Endothelial cell of umbilical vein (primary cell): ENCODE data around the gene ANKK1. TPM values are rescaled to one million over a fixed set of nuclear protein-coding genes. Genes with fewer than 3 reads are reported as not detected.

ENCODE experiments used
- BruUV-seq: library from RNA; stranded (reverse); fragments of 400-500 nt; replicated peaks from 2 replicates; lab custom pipeline; 2021; lab: Mats Ljungman, UMichigan
- CTCF ChIA-PET: fragments of 300-600, 350-600 bp; sonication (Branson Sonifier 250); formaldehyde crosslinking; loops from one replicate; lab custom pipeline; 2021; ENCODE audit warnings: antibody characterized with exemption, inconsistent platforms; lab: Charles Lee
- POLR2A ChIA-PET: fragments of 300-600, 350-600 bp; sonication (Branson Sonifier 250); formaldehyde crosslinking; loops from one replicate; lab custom pipeline; 2021; ENCODE audit warnings: antibody characterized with exemption, inconsistent platforms; lab: Charles Lee
- DNase-seq: peaks from one replicate; pipeline ENCODE4 v3.0.0-alpha.2; 2011; ENCODE audit warnings: low read depth, low spot score
- FAIRE-seq: peaks from 2 replicates; lab custom pipeline; 2011; peaks lifted over from hg19 to GRCh38; lab: Jason Lieb, UNC
- H2AFZ ChIP-seq: 2 replicates; pipeline ENCODE4 v1.6.0; 2012; ENCODE audit warnings: low read depth, low read length, control low read depth, inconsistent platforms
- H3K27ac ChIP-seq: 2 replicates; pipeline ENCODE4 v1.5.1; 2011; ENCODE audit warnings: low read depth, mild to moderate bottlenecking, control low read depth, low read length, moderate library complexity; ENCODE audit not compliant: insufficient read depth
- H3K27me3 ChIP-seq, 2 experiments: 2 replicates each; pipeline versions ENCODE4 v1.6.0 to v1.6.1; 2011; ENCODE audit warnings: low read length in 2 of 2, mixed read lengths in 1 of 2; ENCODE audit not compliant: control insufficient read depth in 2 of 2, insufficient read depth in 2 of 2
- H3K36me3 ChIP-seq, 2 experiments: 2 replicates in 1 of 2; 3 replicates in 1 of 2; pipeline ENCODE4 v1.5.1; 2011; ENCODE audit warnings: low read length in 2 of 2, mild to moderate bottlenecking in 1 of 2, moderate library complexity in 1 of 2; ENCODE audit not compliant: control insufficient read depth in 2 of 2, insufficient read depth in 2 of 2; ENCODE audit errors: extremely low read depth in 1 of 2
- H3K4me1 ChIP-seq: 3 replicates; pipeline ENCODE4 v1.5.1; 2011; ENCODE audit warnings: mild to moderate bottlenecking, low read length; ENCODE audit not compliant: control insufficient read depth, insufficient read depth; ENCODE audit errors: extremely low read depth
- H3K4me2 ChIP-seq: 2 replicates; pipeline ENCODE4 v1.6.1; 2011; ENCODE audit warnings: low read length, control low read depth, mixed read lengths; ENCODE audit not compliant: insufficient read depth
- H3K4me3 ChIP-seq, 3 experiments: fragments of 200-600 bp in 1 of 3; sonication (generic), shearing (Covaris generic) in 1 of 3; replicated peaks in 1 of 3; 2 replicates each; pipeline ENCODE4 v1.5.1; 2011 to 2016; ENCODE audit warnings: control low read depth in 3 of 3, low read length in 3 of 3, mild to moderate bottlenecking in 2 of 3, inconsistent platforms in 1 of 3, low read depth in 1 of 3, moderate library complexity in 1 of 3; ENCODE audit not compliant: insufficient read depth in 1 of 3
- H3K79me2 ChIP-seq: 2 replicates; pipeline ENCODE4 v1.6.0; 2012; ENCODE audit warnings: low read length, inconsistent platforms; ENCODE audit not compliant: control insufficient read depth, insufficient read depth
- H3K9ac ChIP-seq: replicated peaks from 2 replicates; pipeline ENCODE3; 2011; ENCODE audit warnings: low read length, control low read depth; ENCODE audit not compliant: insufficient read depth; ENCODE audit errors: extremely low read depth
- H3K9me1 ChIP-seq: replicated peaks from 3 replicates; pipeline ENCODE4 v1.6.0; 2011; ENCODE audit warnings: mild to moderate bottlenecking, low read length; ENCODE audit not compliant: control insufficient read depth, insufficient read depth; ENCODE audit errors: extremely low read depth
- H3K9me3 ChIP-seq: replicated peaks from 2 replicates; pipeline ENCODE4 v1.5.1; 2012; ENCODE audit warnings: low read length, inconsistent platforms; ENCODE audit not compliant: control insufficient read depth, insufficient read depth
- H4K20me1 ChIP-seq: replicated peaks from 2 replicates; pipeline ENCODE3; 2011; ENCODE audit warnings: mild to moderate bottlenecking, low read length; ENCODE audit not compliant: control insufficient read depth, insufficient read depth; ENCODE audit errors: extremely low read depth
- CTCF ChIP-seq, 2 donors: IDR thresholded peaks; 1 replicate in 1 of 2; 2 replicates in 1 of 2; pipeline ENCODE4 v1.5.1; 2011; ENCODE audit warnings: low read length in 2 of 2, mild to moderate bottlenecking in 2 of 2, moderate library complexity in 2 of 2, control low read depth in 1 of 2, inconsistent platforms in 1 of 2, low read depth in 1 of 2; ENCODE audit not compliant: insufficient read depth in 1 of 2; ENCODE audit errors: extremely low read depth in 1 of 2
- EZH2 ChIP-seq: IDR thresholded peaks from 2 replicates; pipeline ENCODE4 v1.6.1; 2012; ENCODE audit warnings: borderline replicate concordance, low read depth, mild to moderate bottlenecking, moderate library complexity, low read length, inconsistent platforms; ENCODE audit not compliant: severe bottlenecking
- FOS ChIP-seq: IDR thresholded peaks from 2 replicates; pipeline ENCODE4 v1.6.1; 2011; ENCODE audit warnings: mild to moderate bottlenecking, low read length, moderate library complexity, borderline replicate concordance; ENCODE audit not compliant: insufficient read depth
- GATA2 ChIP-seq: IDR thresholded peaks from 2 replicates; pipeline ENCODE4 v1.7.0; 2011; ENCODE audit warnings: low read depth, mild to moderate bottlenecking, moderate library complexity, mixed read lengths, low read length; ENCODE audit not compliant: insufficient read length, insufficient read depth
- JUN ChIP-seq: IDR thresholded peaks from 2 replicates; pipeline ENCODE4 v1.6.1; 2011; ENCODE audit warnings: borderline replicate concordance, low read depth; ENCODE audit not compliant: insufficient read length, insufficient read depth
- MYC ChIP-seq: IDR thresholded peaks from one replicate; pipeline ENCODE4 v1.6.1; 2011; ENCODE audit warnings: mild to moderate bottlenecking, low read depth, low read length
- POLR2A ChIP-seq: IDR thresholded peaks from 2 replicates; pipeline ENCODE4 v1.6.1; 2012; ENCODE audit warnings: low read depth, mild to moderate bottlenecking, control low read depth, low read length
- POLR2AphosphoS5 ChIP-seq: IDR thresholded peaks from 2 replicates; pipeline ENCODE4 v1.6.1; 2012; ENCODE audit warnings: low read depth, mild to moderate bottlenecking, control low read depth, low read length, moderate library complexity; ENCODE audit not compliant: insufficient read depth
- dilution Hi-C: fragments of 300-500 bp; cut with MboI; formaldehyde crosslinking; loops from one replicate; pipeline ENCODE4 v1.15.0; 2019; ENCODE audit warnings: low sequenced_read_pairs; ENCODE audit not compliant: extremely low pct_ligation_motif_present
- intact Hi-C: fragments of 100-400 bp; cut with micrococcal nuclease; formaldehyde crosslinking; loops from one replicate; pipeline ENCODE4 v1.10.0; 2022
- polyA plus RNA-seq, 4 experiments: library from polyadenylated mRNA; depleted of rRNA in 3 of 4; stranded (reverse) in 3 of 4; unstranded in 1 of 4; fragments of >200 nt; gene quantifications; 2 replicates each; pipeline versions ENCODE4 v1.2.1 to v1.2.3, GENCODE V29; 2011 to 2012; ENCODE audit warnings: missing spikeins in 1 of 4
- total RNA-seq: library from RNA; stranded (reverse); gene quantifications from 2 replicates; pipeline ENCODE4 v1.2.3, GENCODE V29; 2021
- TF ChIP-seq, protein P1 (sequence below): IDR thresholded peaks from 2 replicates; pipeline ENCODE4 v1.6.1; 2011; ENCODE audit not compliant: insufficient read depth, insufficient read length

ANKK1 gene
- total and polyA plus RNA-seq, 2 donors (not counting 3 experiments of a cell fraction or from before 2014, with no cell fraction given): not detected

DNA sequence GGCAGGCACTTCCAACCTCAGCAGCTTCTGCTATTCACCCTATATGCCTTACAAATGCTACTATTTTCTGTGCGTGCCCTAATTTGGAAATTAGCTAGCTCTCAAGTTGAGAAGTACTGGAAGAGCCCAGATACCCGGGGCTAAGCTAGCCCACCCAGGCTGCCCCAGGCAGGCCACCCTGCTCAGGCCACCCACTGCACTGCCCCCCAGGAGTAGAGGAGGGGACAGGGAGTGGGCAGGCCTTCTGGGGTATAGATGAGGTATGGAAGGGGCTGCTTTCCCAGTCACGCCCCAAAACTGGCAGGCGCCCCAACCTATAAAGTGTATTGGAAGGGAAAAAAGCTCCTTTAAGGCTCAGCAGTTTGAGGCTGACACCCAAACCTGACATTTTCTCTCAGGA is 44.2 kb downstream of the ANKK1 start:
- no TSS peak for BruUV-seq
- CTCF ChIA-PET: no interaction called here
- H3K4me1 ChIP-seq: no peaks in the 10 kb centered on the region

GRCh38 chr11:113435190-113435968 is 47.8 kb downstream of the ANKK1 start:
- no peaks in the 10 kb centered on the region for H4K20me1 ChIP-seq
- intact Hi-C loops (no loop called here), dilution Hi-C loops (no loop called here)
- H3K4me2 ChIP-seq: no peak overlapping the region
- H3K9me1 ChIP-seq: no peaks in the 10 kb centered on the region
- no peak overlapping the region for H3K4me3 ChIP-seq
- no peaks in the 10 kb centered on the region for H3K9me3 ChIP-seq
- H3K79me2 ChIP-seq: no peaks in the 10 kb centered on the region
- no peak for TF ChIP-seq MYC
- TF ChIP-seq CTCF (IDR thresholded peaks at IDR 0.05; ENCODE audit: extremely low read depth in 1 of 2, insufficient read depth in 1 of 2, low read depth in 1 of 2, low read length in 2 of 2): no peak
- TF ChIP-seq POLR2AphosphoS5: no peak
- TF ChIP-seq EZH2: no peak
- TF ChIP-seq, protein P1, sequence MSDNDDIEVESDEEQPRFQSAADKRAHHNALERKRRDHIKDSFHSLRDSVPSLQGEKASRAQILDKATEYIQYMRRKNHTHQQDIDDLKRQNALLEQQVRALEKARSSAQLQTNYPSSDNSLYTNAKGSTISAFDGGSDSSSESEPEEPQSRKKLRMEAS: no peak
- no peak for TF ChIP-seq JUN
- no peak for TF ChIP-seq GATA2
- no peak for TF ChIP-seq FOS
- no peak for TF ChIP-seq POLR2A
- no TSS peak for BruUV-seq
- no peak overlapping the region for H3K9ac ChIP-seq
- H3K27ac ChIP-seq: no peak overlapping the region
- CTCF ChIA-PET: no interaction called here
- FAIRE-seq (no peak), DNase-seq (no peak)
- POLR2A ChIA-PET: no interaction called here
- no peaks in the 10 kb centered on the region for H3K27me3 ChIP-seq
- no peaks in the 10 kb centered on the region for H3K36me3 ChIP-seq
- no peaks in the 10 kb centered on the region for H3K4me1 ChIP-seq
- no peak overlapping the region for H2AFZ ChIP-seq

More for the DNA sequence above, 44.2 kb downstream of the ANKK1 start:
- H3K9me3 ChIP-seq: no peaks in the 10 kb centered on the region
- DNase-seq: no peak
- no peaks in the 10 kb centered on the region for H3K27me3 ChIP-seq
- POLR2A ChIA-PET: no interaction called here
- H3K9me1 ChIP-seq: no peaks in the 10 kb centered on the region
- no peak for TF ChIP-seq POLR2A
- TF ChIP-seq, protein P1: no peak
- H3K9ac ChIP-seq: no peak overlapping the region
- H3K79me2 ChIP-seq: no peaks in the 10 kb centered on the region
- H3K4me2 ChIP-seq: no peak overlapping the region
- no peak overlapping the region for H3K27ac ChIP-seq
- no peak overlapping the region for H2AFZ ChIP-seq
- intact Hi-C loops: no loop called here
- no peaks in the 10 kb centered on the region for H4K20me1 ChIP-seq
- dilution Hi-C loops: no loop called here
- no peaks in the 10 kb centered on the region for H3K36me3 ChIP-seq
- no peak for FAIRE-seq
- no peak overlapping the region for H3K4me3 ChIP-seq
